ENCODE measurements around the gene EFEMP1.

Gene EFEMP1

GRCh38 chr2:55871637-55872036, 51.9 kb downstream of the EFEMP1 start:
- no peak overlapping the region for H3K27ac ChIP-seq (replicated peaks)
- no peak for TF ChIP-seq POLR2AphosphoS5 (IDR thresholded peaks at IDR 0.05; ENCODE audit: low read depth)
- TF ChIP-seq SPI1 (IDR thresholded peaks at IDR 0.05; ENCODE audit: borderline replicate concordance, low read depth), result no peak
- no peak for TF ChIP-seq GABPA (IDR thresholded peaks at IDR 0.05; ENCODE audit: low read depth)
- no peak for TF ChIP-seq CTCF (IDR thresholded peaks at IDR 0.05; ENCODE audit: insufficient read depth, low read length)
- TF ChIP-seq REST (IDR thresholded peaks at IDR 0.05; ENCODE audit: insufficient replicate concordance, low read depth), result no peak

GRCh38 chr2:55869637-55870325, 53.8 kb downstream of the EFEMP1 start:
- no peak for DNase-seq (ENCODE audit: low read depth in 1 of 2, low spot score in 1 of 2)
- Histone ChIP-seq H3K27me3 (ENCODE audit: insufficient read depth, poor library complexity, severe bottlenecking) (no peaks in the 10 kb centered on the region), H3K4me3 (replicated peaks; ENCODE audit: insufficient read depth, low read length) (no peak overlapping the region), H3K27ac (replicated peaks) (no peak overlapping the region)
- TF ChIP-seq SPI1 (IDR thresholded peaks at IDR 0.05; ENCODE audit: borderline replicate concordance, low read depth), result no peak
- no peak for TF ChIP-seq GABPA (IDR thresholded peaks at IDR 0.05; ENCODE audit: low read depth)
- TF ChIP-seq CTCF (IDR thresholded peaks at IDR 0.05; ENCODE audit: insufficient read depth, low read length), result no peak
- TF ChIP-seq REST (IDR thresholded peaks at IDR 0.05; ENCODE audit: insufficient replicate concordance, low read depth), result no peak
- TF ChIP-seq POLR2AphosphoS5 (IDR thresholded peaks at IDR 0.05; ENCODE audit: low read depth), result no peak

More at GRCh38 chr2:55871637-55872036, 51.9 kb downstream of the EFEMP1 start:
- no peak overlapping the region for H3K4me3 ChIP-seq (replicated peaks; ENCODE audit: insufficient read depth, low read length)
- H3K27me3 ChIP-seq (ENCODE audit: insufficient read depth, poor library complexity, severe bottlenecking), result no peaks in the 10 kb centered on the region
- DNase-seq (ENCODE audit: low read depth in 1 of 2, low spot score in 1 of 2), result no peak

- no peaks in the 10 kb centered on the region for H3K27me3 ChIP-seq (ENCODE audit: insufficient read depth, poor library complexity, severe bottlenecking)
- no peak overlapping the region for H3K27ac ChIP-seq (replicated peaks)
Observed at GRCh38 chr2:55865096-55865835, 58.3 kb downstream of the EFEMP1 start.

More at GRCh38 chr2:55865096-55865835, 58.3 kb downstream of the EFEMP1 start:
- TF ChIP-seq CTCF (IDR thresholded peaks at IDR 0.05; ENCODE audit: insufficient read depth, low read length), result no peak
- TF ChIP-seq GABPA (IDR thresholded peaks at IDR 0.05; ENCODE audit: low read depth), result no peak
- no peak for TF ChIP-seq SPI1 (IDR thresholded peaks at IDR 0.05; ENCODE audit: borderline replicate concordance, low read depth)
- no peak for TF ChIP-seq POLR2AphosphoS5 (IDR thresholded peaks at IDR 0.05; ENCODE audit: low read depth)
- TF ChIP-seq REST (IDR thresholded peaks at IDR 0.05; ENCODE audit: insufficient replicate concordance, low read depth), result no peak
- no peak for DNase-seq (ENCODE audit: low read depth in 1 of 2, low spot score in 1 of 2)
- no peak overlapping the region for H3K4me3 ChIP-seq (replicated peaks; ENCODE audit: insufficient read depth, low read length)

All from HL-60 (cell line).